ENCODE results near the gene LRRC32.

DNA sequence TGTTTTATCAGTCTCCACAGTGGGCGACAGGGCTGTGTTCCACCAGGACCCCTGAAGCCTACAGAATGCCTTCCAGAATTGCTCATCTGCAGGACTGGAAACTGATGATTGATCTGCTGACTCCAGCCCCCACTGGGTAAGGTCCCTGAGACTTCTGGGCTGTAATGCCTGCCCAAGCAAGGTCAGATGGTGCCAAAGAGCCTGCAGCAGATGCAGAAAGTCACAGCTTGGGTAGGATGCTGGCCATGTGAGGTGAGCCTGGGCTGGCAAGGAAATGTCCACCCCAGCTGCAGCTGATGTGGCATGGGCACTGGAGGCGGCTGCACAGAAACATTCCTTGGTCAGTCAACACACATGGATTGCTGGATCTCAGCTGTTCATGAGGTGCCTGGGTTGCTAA is 30.9 kb downstream of the LRRC32 start:
- no peak for TF ChIP-seq CTCF (conservative IDR thresholded peaks at IDR 0.05; ENCODE audit: low read depth, low read length)
- no peak for TF ChIP-seq POLR2A (IDR thresholded peaks at IDR 0.05; ENCODE audit: low read depth, low read length)
- TF ChIP-seq, protein P1, sequence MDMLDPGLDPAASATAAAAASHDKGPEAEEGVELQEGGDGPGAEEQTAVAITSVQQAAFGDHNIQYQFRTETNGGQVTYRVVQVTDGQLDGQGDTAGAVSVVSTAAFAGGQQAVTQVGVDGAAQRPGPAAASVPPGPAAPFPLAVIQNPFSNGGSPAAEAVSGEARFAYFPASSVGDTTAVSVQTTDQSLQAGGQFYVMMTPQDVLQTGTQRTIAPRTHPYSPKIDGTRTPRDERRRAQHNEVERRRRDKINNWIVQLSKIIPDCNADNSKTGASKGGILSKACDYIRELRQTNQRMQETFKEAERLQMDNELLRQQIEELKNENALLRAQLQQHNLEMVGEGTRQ (IDR thresholded peaks at IDR 0.05; ENCODE audit: low read depth, low read length), result no peak
- no peak for TF ChIP-seq RFX5 (IDR thresholded peaks at IDR 0.05; ENCODE audit: low read depth, low read length)
- TF ChIP-seq RCOR1 (IDR thresholded peaks at IDR 0.05; ENCODE audit: insufficient replicate concordance, low read length), result no peak
- no peak for TF ChIP-seq CEBPB (IDR thresholded peaks at IDR 0.05; ENCODE audit: low read depth, low read length)
- TF ChIP-seq SMC3 (IDR thresholded peaks at IDR 0.05; ENCODE audit: low read depth, low read length), result no peak
- TF ChIP-seq MAZ (IDR thresholded peaks at IDR 0.05; ENCODE audit: borderline replicate concordance, low read depth, low read length), result no peak
- TF ChIP-seq RAD21 (IDR thresholded peaks at IDR 0.05; ENCODE audit: low read length), result no peak

Measured in IMR-90 (cell line).